ENCODE results near the gene ZSWIM6. TPM values are rescaled to one million over a fixed set of nuclear protein-coding genes. Genes with fewer than 3 reads are reported as not detected.

Gene ZSWIM6
- polyA plus RNA-seq, 1 of the 3 experiments (the other 2 are of a cell fraction): 7.4 TPM

- Histone ChIP-seq H3K27me3 (ENCODE audit: insufficient read depth) (no peaks in the 10 kb centered on the region), H3K4me2 (no peak overlapping the region), H3K4me3 (ENCODE audit: low read depth in 2 of 2, low read length in 1 of 2) (no peak overlapping the region), H3K9me2 (no peaks in the 10 kb centered on the region), H2AFZ (ENCODE audit: low read depth) (no peak overlapping the region), H4K20me1 (ENCODE audit: insufficient read depth) (peaks cover 31% of the 10 kb centered on the region), H3K79me2 (ENCODE audit: insufficient read depth) (peaks cover 79% of the 10 kb centered on the region), H3K36me3 (replicated peaks in 1 of 2; ENCODE audit: control insufficient read depth in 1 of 2, insufficient read depth in 2 of 2, low read length in 1 of 2) (no peaks in the 10 kb centered on the region), H3K4me1 (ENCODE audit: control insufficient read depth in 1 of 2, insufficient read depth in 2 of 2, low read depth in 1 of 2, low read length in 1 of 2) (peaks cover 0 to 2% of the 10 kb centered on the region in 2 experiments; a peak in 2 of 4 replicates), H3K9me3 (no peaks in the 10 kb centered on the region), H3K27ac (ENCODE audit: low read depth in 2 of 2, low read length in 1 of 2) (no peak overlapping the region), H3K9ac (no peak overlapping the region), H3F3A (replicated peaks; ENCODE audit: insufficient read depth) (peaks cover 6% of the 10 kb centered on the region)
- CTCF ChIA-PET: no interaction called here
- POLR2A ChIA-PET: no interaction called here
- DNase-seq: no peak
- TF ChIP-seq, protein P1, sequence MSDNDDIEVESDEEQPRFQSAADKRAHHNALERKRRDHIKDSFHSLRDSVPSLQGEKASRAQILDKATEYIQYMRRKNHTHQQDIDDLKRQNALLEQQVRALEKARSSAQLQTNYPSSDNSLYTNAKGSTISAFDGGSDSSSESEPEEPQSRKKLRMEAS (IDR thresholded peaks at IDR 0.05; ENCODE audit: low read depth): no peak
- TF ChIP-seq, protein P2, sequence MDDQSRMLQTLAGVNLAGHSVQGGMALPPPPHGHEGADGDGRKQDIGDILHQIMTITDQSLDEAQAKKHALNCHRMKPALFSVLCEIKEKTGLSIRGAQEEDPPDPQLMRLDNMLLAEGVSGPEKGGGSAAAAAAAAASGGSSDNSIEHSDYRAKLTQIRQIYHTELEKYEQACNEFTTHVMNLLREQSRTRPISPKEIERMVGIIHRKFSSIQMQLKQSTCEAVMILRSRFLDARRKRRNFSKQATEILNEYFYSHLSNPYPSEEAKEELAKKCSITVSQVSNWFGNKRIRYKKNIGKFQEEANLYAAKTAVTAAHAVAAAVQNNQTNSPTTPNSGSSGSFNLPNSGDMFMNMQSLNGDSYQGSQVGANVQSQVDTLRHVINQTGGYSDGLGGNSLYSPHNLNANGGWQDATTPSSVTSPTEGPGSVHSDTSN (IDR thresholded peaks at IDR 0.05): no peak
- TF ChIP-seq EZH2phosphoT487 (IDR thresholded peaks at IDR 0.05; ENCODE audit: borderline replicate concordance, low read depth) (no peak), SIN3A (IDR thresholded peaks at IDR 0.05; ENCODE audit: borderline replicate concordance, low read depth, low read length) (no peak), JUND (IDR thresholded peaks at IDR 0.05) (no peak), RXRA (IDR thresholded peaks at IDR 0.05; ENCODE audit: borderline replicate concordance, low read depth) (no peak), RAD21 (IDR thresholded peaks at IDR 0.05; ENCODE audit: low read length) (no peak), EP300 (IDR thresholded peaks at IDR 0.05; ENCODE audit: borderline replicate concordance in 1 of 2, low read depth in 1 of 2, low read length in 1 of 2) (no peak), NFIC (IDR thresholded peaks at IDR 0.05; ENCODE audit: borderline replicate concordance) (no peak), FOXM1 (IDR thresholded peaks at IDR 0.05; ENCODE audit: low read depth) (no peak), POLR2AphosphoS5 (IDR thresholded peaks at IDR 0.05; ENCODE audit: low read depth, low read length) (no peak), FOXJ3 (CRISPR knock-in tag; IDR thresholded peaks at IDR 0.05) (no peak), MEF2A (IDR thresholded peaks at IDR 0.05; ENCODE audit: borderline replicate concordance, low read depth) (no peak), FOSL2 (IDR thresholded peaks at IDR 0.05; ENCODE audit: borderline replicate concordance, low read depth) (no peak), GATA2 (CRISPR knock-in tag; IDR thresholded peaks at IDR 0.05) (no peak), CHD2 (IDR thresholded peaks at IDR 0.05; ENCODE audit: low read length, partially characterized antibody) (no peak)
- TF ChIP-seq, protein P3, sequence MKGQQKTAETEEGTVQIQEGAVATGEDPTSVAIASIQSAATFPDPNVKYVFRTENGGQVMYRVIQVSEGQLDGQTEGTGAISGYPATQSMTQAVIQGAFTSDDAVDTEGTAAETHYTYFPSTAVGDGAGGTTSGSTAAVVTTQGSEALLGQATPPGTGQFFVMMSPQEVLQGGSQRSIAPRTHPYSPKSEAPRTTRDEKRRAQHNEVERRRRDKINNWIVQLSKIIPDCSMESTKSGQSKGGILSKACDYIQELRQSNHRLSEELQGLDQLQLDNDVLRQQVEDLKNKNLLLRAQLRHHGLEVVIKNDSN (IDR thresholded peaks at IDR 0.05; ENCODE audit: borderline replicate concordance, low read depth): no peak
- TF ChIP-seq, protein P4, sequence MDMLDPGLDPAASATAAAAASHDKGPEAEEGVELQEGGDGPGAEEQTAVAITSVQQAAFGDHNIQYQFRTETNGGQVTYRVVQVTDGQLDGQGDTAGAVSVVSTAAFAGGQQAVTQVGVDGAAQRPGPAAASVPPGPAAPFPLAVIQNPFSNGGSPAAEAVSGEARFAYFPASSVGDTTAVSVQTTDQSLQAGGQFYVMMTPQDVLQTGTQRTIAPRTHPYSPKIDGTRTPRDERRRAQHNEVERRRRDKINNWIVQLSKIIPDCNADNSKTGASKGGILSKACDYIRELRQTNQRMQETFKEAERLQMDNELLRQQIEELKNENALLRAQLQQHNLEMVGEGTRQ (IDR thresholded peaks at IDR 0.05; ENCODE audit: borderline replicate concordance, low read depth, low read length): no peak
- TF ChIP-seq, protein P5, sequence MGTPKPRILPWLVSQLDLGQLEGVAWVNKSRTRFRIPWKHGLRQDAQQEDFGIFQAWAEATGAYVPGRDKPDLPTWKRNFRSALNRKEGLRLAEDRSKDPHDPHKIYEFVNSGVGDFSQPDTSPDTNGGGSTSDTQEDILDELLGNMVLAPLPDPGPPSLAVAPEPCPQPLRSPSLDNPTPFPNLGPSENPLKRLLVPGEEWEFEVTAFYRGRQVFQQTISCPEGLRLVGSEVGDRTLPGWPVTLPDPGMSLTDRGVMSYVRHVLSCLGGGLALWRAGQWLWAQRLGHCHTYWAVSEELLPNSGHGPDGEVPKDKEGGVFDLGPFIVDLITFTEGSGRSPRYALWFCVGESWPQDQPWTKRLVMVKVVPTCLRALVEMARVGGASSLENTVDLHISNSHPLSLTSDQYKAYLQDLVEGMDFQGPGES (IDR thresholded peaks at IDR 0.05; ENCODE audit: low read depth, low read length): no peak
- WGBS (ENCODE audit: low lambda C conversion rate): 96% methylated on average over 1 of the region's 1 CpG
Observed at GRCh38 chr5:61429906-61430305, 97.8 kb downstream of the ZSWIM6 start.

Measured in SK-N-SH (cell line).